Colonic mucosa (tissue), 4 donors: ENCODE data around the gene TSC22D1. TPM values are rescaled to one million over a fixed set of nuclear protein-coding genes. Genes with fewer than 3 reads are reported as not detected.

Experiments
- DNase-seq: peaks from one replicate; pipeline ENCODE4 v3.0.0-alpha.2; 2020
- H3K27ac ChIP-seq: fragments of 200-600 bp; one replicate; pipeline ENCODE4 v1.8.0; 2021
- H3K27me3 ChIP-seq: fragments of 200-600 bp; one replicate; pipeline ENCODE4 v1.8.0; 2021
- H3K36me3 ChIP-seq: fragments of 200-600 bp; one replicate; pipeline ENCODE4 v1.8.0; 2021
- H3K4me1 ChIP-seq: fragments of 200-600 bp; one replicate; pipeline ENCODE4 v1.8.0; 2021; ENCODE audit warnings: mild to moderate bottlenecking
- H3K4me3 ChIP-seq: fragments of 200-600 bp; one replicate; pipeline ENCODE4 v1.8.0; 2021
- H3K9ac ChIP-seq, 2 donors: one replicate each; pipeline ENCODE4 v1.7.0; 2013; ENCODE audit warnings: control low read depth in 2 of 2, low read depth in 2 of 2, low read length in 2 of 2
- H3K9me3 ChIP-seq: fragments of 200-600 bp; one replicate; pipeline ENCODE4 v1.8.0; 2021
- intact Hi-C: fragments of 100-400 bp; cut with DNase I; formaldehyde crosslinking; loops from one replicate; pipeline ENCODE4 v1.14.1; 2022
- total RNA-seq, 2 donors: library from RNA; stranded (reverse); fragmentation: NEBNext Ultra II Directional in 1 of 2; extraction: Animal tissue kit (Norgen Biotek cat#: 25700) in 1 of 2; gene quantifications; one replicate each; pipeline ENCODE4 v1.2.1, GENCODE V29; 2021
- TF ChIP-seq, protein P1 (sequence below): fragments of 200-600 bp; IDR thresholded peaks from one replicate; pipeline ENCODE4 v1.8.0; 2022; ENCODE audit warnings: antibody characterized with exemption, mild to moderate bottlenecking
- donor health status: healthy.
- donor health status: DM: no; HTN: no; CAD: no.
- donor health status: DM: no; HTN: no; CAD: no.

TSC22D1 gene
- total RNA-seq, 2 donors from 2014 or later = 137 to 231 TPM

DNA sequence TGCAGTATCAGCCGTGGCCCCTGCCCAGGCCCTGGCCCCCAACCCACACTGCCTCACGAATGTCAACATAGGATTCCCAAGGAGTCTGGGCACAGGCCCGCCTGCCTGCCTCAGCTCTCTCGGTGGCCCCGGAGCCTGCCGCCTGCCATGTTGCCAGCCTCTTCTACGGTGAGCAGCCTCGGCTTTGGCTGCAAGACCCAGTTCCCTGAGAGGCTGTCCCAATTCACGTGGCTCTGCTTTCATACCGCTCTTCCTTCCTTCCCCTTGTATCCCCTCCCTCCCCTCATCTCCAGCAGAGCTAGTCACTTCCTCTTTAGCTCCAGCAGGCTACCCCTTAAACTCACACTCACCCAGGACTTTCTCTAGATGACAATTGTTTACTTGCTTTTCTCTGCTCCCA is 159.8 kb downstream of the TSC22D1 start:
- H3K9me3 ChIP-seq = no peaks in the 10 kb centered on the region
- intact Hi-C loops = no loop called here
- H3K36me3 ChIP-seq = no peaks in the 10 kb centered on the region
- no peak overlapping the region for H3K27ac ChIP-seq
- no peaks in the 10 kb centered on the region for H3K4me1 ChIP-seq
- no peak overlapping the region for H3K4me3 ChIP-seq
- TF ChIP-seq, protein P1, sequence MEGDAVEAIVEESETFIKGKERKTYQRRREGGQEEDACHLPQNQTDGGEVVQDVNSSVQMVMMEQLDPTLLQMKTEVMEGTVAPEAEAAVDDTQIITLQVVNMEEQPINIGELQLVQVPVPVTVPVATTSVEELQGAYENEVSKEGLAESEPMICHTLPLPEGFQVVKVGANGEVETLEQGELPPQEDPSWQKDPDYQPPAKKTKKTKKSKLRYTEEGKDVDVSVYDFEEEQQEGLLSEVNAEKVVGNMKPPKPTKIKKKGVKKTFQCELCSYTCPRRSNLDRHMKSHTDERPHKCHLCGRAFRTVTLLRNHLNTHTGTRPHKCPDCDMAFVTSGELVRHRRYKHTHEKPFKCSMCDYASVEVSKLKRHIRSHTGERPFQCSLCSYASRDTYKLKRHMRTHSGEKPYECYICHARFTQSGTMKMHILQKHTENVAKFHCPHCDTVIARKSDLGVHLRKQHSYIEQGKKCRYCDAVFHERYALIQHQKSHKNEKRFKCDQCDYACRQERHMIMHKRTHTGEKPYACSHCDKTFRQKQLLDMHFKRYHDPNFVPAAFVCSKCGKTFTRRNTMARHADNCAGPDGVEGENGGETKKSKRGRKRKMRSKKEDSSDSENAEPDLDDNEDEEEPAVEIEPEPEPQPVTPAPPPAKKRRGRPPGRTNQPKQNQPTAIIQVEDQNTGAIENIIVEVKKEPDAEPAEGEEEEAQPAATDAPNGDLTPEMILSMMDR = no peak
- DNase-seq = no peak
- no peaks in the 10 kb centered on the region for H3K27me3 ChIP-seq
- H3K9ac ChIP-seq = no peak overlapping the region

DNA sequence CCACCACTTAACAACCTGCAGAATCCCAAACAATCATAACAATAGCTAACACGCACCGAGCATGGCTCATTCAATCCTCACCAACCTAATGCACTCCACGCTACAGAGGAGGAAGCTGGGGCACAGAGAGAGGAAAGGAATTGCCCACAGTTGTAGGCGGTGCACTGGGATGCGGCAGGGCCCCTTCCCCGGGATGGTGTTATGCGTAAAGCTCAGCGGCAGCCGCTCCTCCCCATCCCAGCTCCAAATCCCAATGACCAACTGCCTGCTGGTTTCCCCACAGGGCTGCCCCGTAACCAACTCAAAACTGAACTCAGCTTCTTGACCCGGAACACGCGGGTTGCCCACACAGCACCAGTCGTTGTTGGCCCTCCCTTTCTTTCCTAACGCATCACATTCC is 160.3 kb downstream of the TSC22D1 start:
- no peak overlapping the region for H3K27ac ChIP-seq
- H3K9me3 ChIP-seq = no peaks in the 10 kb centered on the region
- TF ChIP-seq, protein P1 = no peak
- no peak overlapping the region for H3K9ac ChIP-seq
- no peaks in the 10 kb centered on the region for H3K27me3 ChIP-seq
- no peaks in the 10 kb centered on the region for H3K4me1 ChIP-seq
- no peak overlapping the region for H3K4me3 ChIP-seq
- H3K36me3 ChIP-seq = no peaks in the 10 kb centered on the region
- intact Hi-C loops = no loop called here
- no peak for DNase-seq

DNA sequence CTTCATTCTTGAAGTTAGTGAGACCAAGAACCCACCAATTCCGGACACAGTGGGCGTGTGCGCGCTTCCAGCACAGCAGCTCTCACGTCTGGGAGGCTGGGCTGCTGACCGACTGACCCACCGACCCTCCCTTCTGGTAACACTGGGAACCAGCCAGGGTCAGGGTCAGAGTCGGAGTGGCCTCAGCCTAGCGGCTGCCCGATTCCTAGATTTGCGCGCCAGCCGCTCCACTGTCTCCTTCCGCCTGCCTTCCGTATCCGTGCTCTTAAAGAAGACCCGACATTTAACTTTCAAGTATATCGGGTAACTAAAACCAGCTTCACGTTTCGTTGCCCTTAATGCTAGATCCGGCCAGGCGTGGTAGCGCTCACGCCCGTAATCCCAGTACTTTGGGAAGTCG is 161.4 kb downstream of the TSC22D1 start:
- Histone ChIP-seq H3K27me3 (no peaks in the 10 kb centered on the region), H3K9me3 (no peaks in the 10 kb centered on the region), H3K9ac (no peak overlapping the region), H3K27ac (no peak overlapping the region), H3K4me1 (no peaks in the 10 kb centered on the region), H3K4me3 (no peak overlapping the region), H3K36me3 (no peaks in the 10 kb centered on the region)
- DNase-seq = no peak
- TF ChIP-seq, protein P1 = no peak
- intact Hi-C loops = no loop called here

DNA sequence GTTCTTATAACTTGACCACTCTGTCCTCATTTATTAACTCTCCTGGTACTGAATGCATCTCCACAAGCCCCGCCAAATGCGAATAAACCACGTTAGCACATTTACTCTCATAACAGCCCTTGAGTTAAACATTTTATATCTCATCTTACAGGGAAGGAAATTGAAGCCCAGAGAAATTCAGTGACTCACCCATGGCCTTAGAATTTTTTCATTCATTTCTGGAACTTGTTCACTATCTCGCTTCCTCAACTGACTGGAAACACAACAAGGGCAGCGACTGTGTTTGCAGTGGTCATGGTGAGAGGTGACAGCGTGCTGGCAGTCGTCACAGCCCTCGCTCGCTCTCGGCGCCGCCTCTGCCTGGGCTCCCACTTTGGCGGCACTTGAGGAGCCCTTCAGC is 163.0 kb downstream of the TSC22D1 start:
- H3K36me3 ChIP-seq = no peaks in the 10 kb centered on the region
- no peaks in the 10 kb centered on the region for H3K4me1 ChIP-seq
- H3K9me3 ChIP-seq = no peaks in the 10 kb centered on the region
- H3K27ac ChIP-seq = no peak overlapping the region
- DNase-seq = no peak
- H3K4me3 ChIP-seq = no peak overlapping the region
- H3K27me3 ChIP-seq = no peaks in the 10 kb centered on the region
- H3K9ac ChIP-seq = no peak overlapping the region
- intact Hi-C loops = no loop called here
- TF ChIP-seq, protein P1 = no peak

DNA sequence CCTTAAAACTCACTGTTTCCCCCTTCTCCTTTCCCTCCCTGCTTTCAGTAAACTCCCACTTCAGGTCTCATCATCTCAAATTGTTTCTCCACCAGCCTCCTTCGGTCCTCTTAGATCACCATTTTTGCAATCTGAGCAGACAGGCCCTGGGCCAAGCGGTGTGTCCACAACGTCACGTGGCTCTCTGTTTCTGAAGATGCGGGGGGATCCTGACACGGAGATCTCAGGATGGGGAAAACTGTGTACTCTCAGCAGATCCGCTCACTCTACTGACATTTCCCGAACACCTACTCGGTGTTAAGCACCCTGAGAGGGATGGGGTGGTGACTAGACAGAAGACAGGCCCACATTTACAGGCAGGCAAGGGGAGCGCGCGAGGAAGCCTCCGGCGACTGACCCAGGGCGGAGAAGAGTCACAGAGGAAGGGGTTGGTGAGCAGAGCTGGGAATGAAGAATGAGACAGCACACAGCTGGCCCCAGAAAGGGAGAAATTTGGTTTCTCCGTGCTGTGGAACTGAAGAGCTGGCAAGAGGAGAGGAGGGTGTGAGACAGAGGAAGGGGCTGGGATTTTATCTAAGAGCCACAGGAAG is 163.7 kb downstream of the TSC22D1 start:
- Histone ChIP-seq H3K27me3 (no peaks in the 10 kb centered on the region), H3K36me3 (no peaks in the 10 kb centered on the region), H3K4me1 (no peaks in the 10 kb centered on the region), H3K4me3 (no peak overlapping the region), H3K9ac (no peak overlapping the region), H3K27ac (no peak overlapping the region), H3K9me3 (no peaks in the 10 kb centered on the region)
- DNase-seq = no peak
- intact Hi-C loops = no loop called here
- TF ChIP-seq, protein P1 = no peak
